Skeletal muscle cell (primary cell): Measurements from ENCODE around the gene SORBS2.

ENCODE experiments used
- DNase-seq: peaks from one replicate; pipeline ENCODE4 v3.0.0-alpha.2; 2010; ENCODE audit warnings: low read depth
- H3K4me3 ChIP-seq: 2 replicates; pipeline ENCODE4 v1.5.1; 2011; ENCODE audit warnings: low read depth, mild to moderate bottlenecking, control low read depth, low read length, moderate library complexity

SORBS2 gene

GRCh38 chr4:185745891-185746290, 66.1 kb downstream of the SORBS2 start:
- no peak overlapping the region for H3K4me3 ChIP-seq
- DNase-seq: no peak

DNA sequence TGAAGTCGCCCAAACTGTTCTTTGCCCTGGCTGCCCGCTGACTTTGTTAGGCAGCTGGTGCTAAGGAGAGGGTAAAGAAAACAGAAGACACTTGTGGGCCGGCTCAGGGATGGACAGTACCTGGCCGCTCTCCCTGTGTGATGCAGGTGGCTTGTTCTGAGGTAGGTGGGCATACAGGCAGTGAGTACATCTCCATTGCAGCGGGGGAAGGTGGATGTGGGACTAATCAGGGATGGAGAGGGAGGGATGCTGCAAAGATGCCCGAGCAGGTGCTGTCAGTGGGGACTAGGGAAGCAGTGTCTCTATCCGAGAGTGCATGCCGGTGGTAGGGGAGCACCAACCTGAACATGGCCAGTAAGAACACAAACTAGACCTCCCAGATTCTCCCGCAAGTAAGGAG, 67.0 kb downstream of the SORBS2 start:
- H3K4me3 ChIP-seq: no peak overlapping the region

GRCh38 chr4:185744488-185744862, 67.5 kb downstream of the SORBS2 start:
- no peak overlapping the region for H3K4me3 ChIP-seq
- no peak for DNase-seq

More for the DNA sequence above, 67.0 kb downstream of the SORBS2 start:
- DNase-seq: no peak

DNA sequence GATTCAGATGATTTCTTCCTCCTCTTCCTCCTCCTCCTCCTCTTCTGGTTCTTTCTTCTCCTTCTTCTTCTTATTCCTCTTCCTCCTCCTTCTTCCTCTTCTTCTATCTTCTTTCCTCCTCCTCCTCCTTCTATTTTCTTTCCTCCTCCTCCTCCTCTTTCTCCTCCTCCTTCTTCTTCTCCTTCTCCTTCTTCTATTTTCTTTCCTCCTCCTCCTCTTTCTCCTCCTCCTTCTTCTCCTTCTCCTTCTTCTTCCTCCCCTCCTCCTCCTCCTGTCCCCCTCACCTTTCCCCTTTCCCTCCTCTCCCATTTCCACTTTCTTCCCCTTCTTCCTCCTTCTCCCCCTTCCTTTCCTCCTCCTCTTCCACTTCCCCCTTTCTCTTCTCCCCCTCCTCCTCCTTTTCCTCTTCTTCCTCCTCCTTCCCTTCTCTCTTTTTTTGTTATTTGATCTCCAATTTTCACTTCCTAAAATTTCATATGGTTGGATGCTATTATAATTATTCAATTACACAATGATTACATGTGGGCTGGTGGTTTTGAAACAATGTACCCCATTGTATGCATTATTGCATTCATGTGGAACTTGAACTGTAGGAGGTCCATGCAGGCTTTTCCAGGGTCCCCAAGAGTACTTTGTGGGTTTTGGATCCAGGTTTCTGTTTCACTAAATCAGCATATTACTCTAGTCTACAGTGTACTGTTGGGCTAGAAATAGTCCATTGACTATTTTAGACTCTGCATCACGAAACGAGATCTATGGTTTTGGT, 68.1 kb downstream of the SORBS2 start:
- H3K4me3 ChIP-seq: no peak overlapping the region
- DNase-seq: no peak

- no peak overlapping the region for H3K4me3 ChIP-seq
- no peak for DNase-seq
These were observed 69.2 kb downstream of the SORBS2 start for GRCh38 chr4:185742766-185743165.

GRCh38 chr4:185741795-185742194, 70.2 kb downstream of the SORBS2 start:
- no peak for DNase-seq
- no peak overlapping the region for H3K4me3 ChIP-seq

GRCh38 chr4:185740471-185740873, 71.5 kb downstream of the SORBS2 start:
- no peak for DNase-seq
- no peak overlapping the region for H3K4me3 ChIP-seq

GRCh38 chr4:185738820-185739219, 73.2 kb downstream of the SORBS2 start:
- DNase-seq: no peak
- H3K4me3 ChIP-seq: no peak overlapping the region

DNA sequence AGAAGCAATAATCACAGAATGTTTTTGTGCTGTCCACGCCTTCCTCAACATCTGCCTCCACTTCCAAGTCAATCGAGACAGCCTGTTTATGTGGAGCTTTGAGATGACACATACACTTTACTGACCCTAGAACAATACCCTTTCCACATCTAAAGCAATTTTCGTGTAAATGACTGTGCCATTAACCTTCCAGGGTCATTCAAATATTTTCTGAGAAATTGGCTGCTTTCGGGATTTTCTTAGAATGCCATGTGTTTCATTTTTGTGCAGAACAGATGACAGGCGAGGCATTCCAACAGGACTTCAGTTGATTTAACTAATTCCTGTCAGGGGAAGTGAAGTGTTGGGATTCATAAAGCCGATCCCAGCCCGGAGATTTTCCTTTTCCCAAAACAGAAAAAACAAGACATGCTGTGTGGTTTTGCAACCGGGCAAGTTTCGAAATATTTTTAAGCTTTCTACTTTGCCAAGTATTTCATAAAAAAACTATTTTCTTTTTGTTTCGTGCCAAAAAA, 73.9 kb downstream of the SORBS2 start:
- peak; percentile 71 for DNase-seq
- no peak overlapping the region for H3K4me3 ChIP-seq

DNA sequence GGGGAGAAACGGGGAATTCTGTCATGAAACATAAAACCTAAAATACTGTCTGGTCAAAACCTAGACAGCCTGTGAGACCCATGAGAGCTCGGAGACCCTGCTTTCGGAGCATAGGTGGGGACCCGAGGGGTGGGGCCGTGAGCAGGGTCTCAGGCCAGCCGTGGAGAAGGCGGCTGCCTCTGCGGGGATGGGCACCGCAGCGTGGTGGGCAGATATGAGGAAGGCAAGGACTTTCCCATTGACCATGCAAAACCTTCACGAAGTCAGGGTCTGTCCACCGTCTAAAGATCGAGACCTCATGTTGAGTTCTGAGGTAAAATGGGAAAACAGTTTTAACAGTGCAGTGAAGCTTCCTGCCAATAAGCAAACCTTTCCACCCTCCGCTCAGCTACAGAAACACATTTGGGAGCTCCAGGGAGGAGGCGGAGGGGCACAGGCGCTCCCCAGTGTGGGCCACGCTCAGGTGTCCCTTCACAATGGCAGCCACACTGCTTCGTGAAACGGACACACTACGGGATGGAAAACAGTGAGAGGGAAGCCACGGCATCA, 74.4 kb downstream of the SORBS2 start:
- H3K4me3 ChIP-seq: no peak overlapping the region
- DNase-seq: no peak

- H3K4me3 ChIP-seq: no peak overlapping the region
- no peak for DNase-seq
These were observed 75.1 kb downstream of the SORBS2 start for GRCh38 chr4:185736882-185737281.

DNA sequence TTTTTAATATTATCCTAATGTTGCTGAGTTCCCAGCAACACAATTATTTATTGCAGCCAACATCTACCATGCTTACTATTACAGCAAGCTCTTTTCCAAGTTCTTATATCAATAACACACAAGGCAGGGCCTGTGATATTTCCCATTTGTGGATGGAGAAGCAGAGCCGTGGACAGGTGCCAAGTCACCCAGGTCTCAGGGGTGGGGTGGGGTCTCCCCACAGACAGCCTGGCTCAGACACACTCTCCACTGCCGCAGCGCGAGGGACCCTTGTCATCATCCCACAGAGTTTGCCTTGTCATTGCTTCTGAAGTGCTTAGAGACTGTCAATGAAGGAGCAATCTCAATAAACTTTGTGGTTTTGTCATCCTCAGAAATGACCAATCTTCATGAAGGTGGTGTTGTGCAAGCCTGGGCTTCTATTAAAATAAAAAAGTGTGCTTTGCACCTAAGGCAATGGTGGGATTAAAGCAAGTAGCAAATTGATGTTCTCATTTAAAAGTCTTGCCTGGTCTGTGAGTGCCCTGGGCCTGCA, 76.1 kb downstream of the SORBS2 start:
- no peak overlapping the region for H3K4me3 ChIP-seq
- DNase-seq: no peak

DNA sequence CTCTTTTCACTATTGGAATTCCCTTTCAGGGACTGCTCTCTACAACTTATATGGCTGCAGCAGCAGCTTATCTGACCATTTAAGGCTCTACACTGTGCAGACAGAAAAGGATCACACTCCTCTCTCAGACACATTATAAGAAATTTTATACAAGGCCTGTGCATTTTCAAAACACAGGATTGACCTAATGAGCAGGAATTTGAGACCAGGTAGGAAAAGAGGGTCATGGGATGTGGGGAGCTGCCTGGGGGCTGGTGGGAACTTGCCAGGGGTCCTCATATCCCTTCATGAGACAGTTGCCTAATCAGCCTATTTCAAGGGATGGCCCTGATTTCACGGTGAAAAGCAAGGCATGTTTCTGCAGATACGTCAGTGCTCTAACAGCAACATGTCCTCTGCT, 77.1 kb downstream of the SORBS2 start:
- DNase-seq: no peak
- H3K4me3 ChIP-seq: no peak overlapping the region

- no peak overlapping the region for H3K4me3 ChIP-seq
- no peak for DNase-seq
These were observed 77.8 kb downstream of the SORBS2 start for GRCh38 chr4:185734214-185734613.

DNA sequence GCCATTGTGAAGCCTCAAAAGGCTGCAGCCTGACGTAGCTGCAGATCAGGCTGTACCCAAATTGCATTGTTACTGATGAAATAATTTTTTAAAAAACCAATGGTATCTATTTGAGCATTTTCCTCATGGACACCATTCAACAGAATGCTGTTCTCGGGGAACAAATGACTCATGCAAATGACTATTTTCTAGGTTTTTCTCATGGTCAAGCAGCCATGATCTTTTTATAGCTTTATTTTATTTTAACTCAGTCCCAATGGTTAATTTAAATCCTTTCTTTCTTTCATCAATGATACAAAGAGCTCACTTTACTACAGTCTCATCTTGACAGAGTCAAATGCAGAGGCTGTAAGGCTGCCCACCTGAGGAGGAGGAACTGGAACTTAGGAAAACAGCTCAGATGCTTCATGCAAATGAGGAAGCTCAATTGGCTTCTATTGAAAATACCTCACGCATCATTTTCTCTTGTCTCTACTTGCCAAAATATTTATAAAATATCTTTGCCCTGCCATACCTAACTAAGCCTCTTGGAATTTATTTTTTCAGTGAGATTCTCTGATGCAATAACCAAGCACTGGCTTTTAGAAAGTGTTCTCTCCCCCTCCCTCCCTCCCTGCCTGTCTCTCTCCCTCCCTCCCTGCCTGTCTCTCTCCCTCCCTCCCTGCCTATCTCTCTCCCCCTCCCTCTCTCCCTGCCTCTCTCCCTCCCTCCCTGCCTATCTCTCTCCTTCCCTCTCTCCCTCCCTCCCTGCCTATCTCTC, 81.0 kb downstream of the SORBS2 start:
- DNase-seq: peak; percentile 51
- H3K4me3 ChIP-seq: no peak overlapping the region

DNA sequence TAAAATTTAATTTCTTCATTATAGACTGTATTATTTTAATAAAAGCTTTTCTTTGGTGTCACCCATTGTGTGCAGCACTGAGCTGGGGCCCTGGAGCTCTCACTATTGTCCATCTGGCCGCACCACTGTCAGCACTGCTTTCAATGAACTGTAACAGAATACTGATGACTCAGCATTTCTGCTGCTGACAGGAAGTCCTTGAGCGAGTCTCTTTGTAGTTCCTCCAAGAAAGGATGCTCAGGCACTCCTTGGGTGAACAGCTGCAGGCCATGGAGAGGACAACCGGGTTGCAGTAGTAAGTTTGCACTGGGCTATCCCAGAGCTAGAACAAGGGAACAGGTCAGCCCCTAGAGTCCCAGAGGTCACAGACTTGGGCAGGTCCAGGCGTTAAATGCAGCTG, 81.6 kb downstream of the SORBS2 start:
- peak; percentile 64 for DNase-seq
- H3K4me3 ChIP-seq: no peak overlapping the region

- DNase-seq: no peak
These were observed 82.6 kb downstream of the SORBS2 start for GRCh38 chr4:185729391-185729804.

GRCh38 chr4:185728893-185729292, 83.1 kb downstream of the SORBS2 start:
- no peak for DNase-seq
- no peak overlapping the region for H3K4me3 ChIP-seq

More at GRCh38 chr4:185729391-185729804, 82.6 kb downstream of the SORBS2 start:
- no peak overlapping the region for H3K4me3 ChIP-seq

DNA sequence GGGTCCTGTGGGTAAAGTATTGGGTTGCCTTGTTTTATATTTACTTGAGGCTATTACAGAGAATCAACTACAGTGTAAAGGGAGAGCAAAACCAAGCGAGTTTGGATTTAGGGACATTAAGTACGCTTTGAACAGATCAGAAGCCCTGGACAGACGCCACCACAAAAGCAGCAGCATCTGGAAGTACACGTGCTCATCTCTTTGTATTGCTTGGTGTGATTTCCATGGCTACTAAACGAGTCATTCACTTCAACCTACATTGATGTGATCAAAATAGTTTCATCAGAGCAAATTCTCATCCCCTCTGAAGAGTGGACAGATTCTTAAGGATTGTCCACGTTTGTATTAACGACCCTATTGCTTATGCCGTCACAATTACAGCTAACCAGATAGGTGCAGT, 85.1 kb downstream of the SORBS2 start:
- no peak overlapping the region for H3K4me3 ChIP-seq
- peak; percentile 62 for DNase-seq

GRCh38 chr4:185723631-185724260, 88.2 kb downstream of the SORBS2 start:
- DNase-seq: no peak
- no peak overlapping the region for H3K4me3 ChIP-seq
